ENCODE results near the gene HS6ST2.
A peak's percentile ranks its signal among the peaks of the same experiment; 100 is the strongest.

The HS6ST2 gene

DNA sequence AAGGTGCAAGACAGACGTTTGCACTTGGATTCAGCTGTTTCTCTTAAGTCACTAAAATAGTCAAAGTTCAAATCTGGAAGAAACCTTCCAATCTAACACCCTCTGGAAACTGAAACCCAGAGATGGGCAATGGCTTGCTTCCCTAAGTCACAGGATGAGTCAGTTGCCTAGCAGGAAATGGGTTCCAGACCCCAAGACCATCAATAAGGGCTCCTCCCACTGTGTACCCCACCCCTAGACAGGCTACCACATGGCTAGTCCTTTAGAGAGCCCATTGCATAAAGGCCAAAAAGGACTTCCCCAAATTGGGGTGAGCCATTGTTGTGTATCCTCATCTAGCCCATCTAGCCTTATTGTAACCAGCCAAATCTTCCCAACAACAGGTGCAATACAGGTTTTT lies 216.2 kb downstream of the HS6ST2 start:
- Histone ChIP-seq H3K23ac (ENCODE audit: low read depth, low read length, poor library complexity) (no peak overlapping the region), H3K4me1 (ENCODE audit: control insufficient read depth in 2 of 2, insufficient read depth in 1 of 2, low read depth in 1 of 2, low read length in 2 of 2) (peaks cover 5 to 22% of the 10 kb centered on the region in 2 donors), H2BK120ac (ENCODE audit: low read depth, low read length) (no peak overlapping the region), H2AFZ (ENCODE audit: low read length) (no peak overlapping the region), H3K18ac (ENCODE audit: low read length) (no peak overlapping the region), H2BK5ac (ENCODE audit: low read length) (no peak overlapping the region), H3K36me3 (replicated peaks in 1 of 2; ENCODE audit: control insufficient read depth in 2 of 2, insufficient read depth in 2 of 2, low read length in 2 of 2) (no peaks in the 10 kb centered on the region), H3K27ac (replicated peaks; ENCODE audit: low read length) (no peak overlapping the region), H2AK5ac (ENCODE audit: low read depth, low read length) (no peak overlapping the region), H4K91ac (ENCODE audit: low read depth, low read length, poor library complexity) (no peak overlapping the region), H3K9me3 (replicated peaks in 1 of 2; ENCODE audit: control insufficient read depth in 2 of 2, insufficient read depth in 1 of 2, low read depth in 1 of 2, low read length in 2 of 2) (no peaks in the 10 kb centered on the region), H3K4ac (ENCODE audit: low read length) (no peak overlapping the region), H4K8ac (ENCODE audit: low read depth, low read length) (no peak overlapping the region), H3K14ac (ENCODE audit: low read length) (no peak overlapping the region), H3K9ac (ENCODE audit: low read depth, low read length, poor library complexity) (no peak overlapping the region), H3K79me1 (ENCODE audit: low read depth, low read length) (peaks cover under 1% of the 10 kb centered on the region), H3K4me3 (ENCODE audit: low read length in 2 of 2) (no peak overlapping the region), H2BK15ac (ENCODE audit: low read length) (no peak overlapping the region), H2BK12ac (ENCODE audit: low read length) (no peak overlapping the region), H3K4me2 (ENCODE audit: insufficient read depth, low read length, poor library complexity, severe bottlenecking) (no peak overlapping the region), H3K27me3 (ENCODE audit: control insufficient read depth in 3 of 3, insufficient read depth in 3 of 3, low read depth in 1 of 3, low read length in 3 of 3) (no peaks in the 10 kb centered on the region)
- WGBS, 2 donors (ENCODE audit: extremely low coverage in 2 of 2, insufficient read length in 2 of 2, insufficient replicate concordance in 1 of 2), result no CpG with 5 or more reads among the region's 1 CpG
- DNase-seq (ENCODE audit: low spot score), result no peak

DNA sequence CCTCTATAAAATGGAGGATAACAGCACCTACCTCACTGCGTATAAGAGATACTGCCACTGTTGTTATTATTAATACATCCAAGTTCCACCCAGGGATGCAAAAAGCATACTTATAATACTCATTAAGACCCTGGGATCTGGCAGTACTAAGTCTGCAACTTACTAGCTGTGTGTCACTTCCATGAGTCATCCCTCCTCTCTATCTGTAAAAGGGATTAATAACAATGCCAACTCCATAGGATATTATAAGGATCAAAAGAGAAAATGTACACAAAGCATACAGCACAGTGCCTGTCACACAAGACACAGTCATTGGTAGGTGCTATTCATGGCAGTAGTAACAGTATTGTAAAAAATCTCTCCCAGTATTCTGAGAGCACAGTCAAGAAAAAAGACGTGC lies 216.7 kb downstream of the HS6ST2 start:
- Histone ChIP-seq H3K9me3 (replicated peaks in 1 of 2; ENCODE audit: control insufficient read depth in 2 of 2, insufficient read depth in 1 of 2, low read depth in 1 of 2, low read length in 2 of 2) (no peaks in the 10 kb centered on the region), H2BK12ac (ENCODE audit: low read length) (no peak overlapping the region), H2BK5ac (ENCODE audit: low read length) (no peak overlapping the region), H3K36me3 (replicated peaks in 1 of 2; ENCODE audit: control insufficient read depth in 2 of 2, insufficient read depth in 2 of 2, low read length in 2 of 2) (no peaks in the 10 kb centered on the region), H4K8ac (ENCODE audit: low read depth, low read length) (no peak overlapping the region), H3K4ac (ENCODE audit: low read length) (no peak overlapping the region), H3K27ac (replicated peaks; ENCODE audit: low read length) (peak overlapping the region; percentile 53), H3K18ac (ENCODE audit: low read length) (no peak overlapping the region), H3K4me2 (ENCODE audit: insufficient read depth, low read length, poor library complexity, severe bottlenecking) (no peak overlapping the region), H3K79me1 (ENCODE audit: low read depth, low read length) (peaks cover 2% of the 10 kb centered on the region), H3K27me3 (ENCODE audit: control insufficient read depth in 3 of 3, insufficient read depth in 3 of 3, low read depth in 1 of 3, low read length in 3 of 3) (no peaks in the 10 kb centered on the region), H2AFZ (ENCODE audit: low read length) (no peak overlapping the region), H3K9ac (ENCODE audit: low read depth, low read length, poor library complexity) (no peak overlapping the region), H3K4me3 (ENCODE audit: low read length in 2 of 2) (no peak overlapping the region), H3K4me1 (ENCODE audit: control insufficient read depth in 2 of 2, insufficient read depth in 1 of 2, low read depth in 1 of 2, low read length in 2 of 2) (peaks cover 5 to 24% of the 10 kb centered on the region in 2 donors), H3K14ac (ENCODE audit: low read length) (no peak overlapping the region), H3K23ac (ENCODE audit: low read depth, low read length, poor library complexity) (no peak overlapping the region), H4K91ac (ENCODE audit: low read depth, low read length, poor library complexity) (no peak overlapping the region), H2BK15ac (ENCODE audit: low read length) (no peak overlapping the region), H2BK120ac (ENCODE audit: low read depth, low read length) (no peak overlapping the region), H2AK5ac (ENCODE audit: low read depth, low read length) (no peak overlapping the region)
- WGBS, 2 donors (ENCODE audit: extremely low coverage in 2 of 2, insufficient read length in 2 of 2, insufficient replicate concordance in 1 of 2), result no CpG with 5 or more reads among the region's 2 CpGs
- DNase-seq (ENCODE audit: low spot score), result no peak

DNA sequence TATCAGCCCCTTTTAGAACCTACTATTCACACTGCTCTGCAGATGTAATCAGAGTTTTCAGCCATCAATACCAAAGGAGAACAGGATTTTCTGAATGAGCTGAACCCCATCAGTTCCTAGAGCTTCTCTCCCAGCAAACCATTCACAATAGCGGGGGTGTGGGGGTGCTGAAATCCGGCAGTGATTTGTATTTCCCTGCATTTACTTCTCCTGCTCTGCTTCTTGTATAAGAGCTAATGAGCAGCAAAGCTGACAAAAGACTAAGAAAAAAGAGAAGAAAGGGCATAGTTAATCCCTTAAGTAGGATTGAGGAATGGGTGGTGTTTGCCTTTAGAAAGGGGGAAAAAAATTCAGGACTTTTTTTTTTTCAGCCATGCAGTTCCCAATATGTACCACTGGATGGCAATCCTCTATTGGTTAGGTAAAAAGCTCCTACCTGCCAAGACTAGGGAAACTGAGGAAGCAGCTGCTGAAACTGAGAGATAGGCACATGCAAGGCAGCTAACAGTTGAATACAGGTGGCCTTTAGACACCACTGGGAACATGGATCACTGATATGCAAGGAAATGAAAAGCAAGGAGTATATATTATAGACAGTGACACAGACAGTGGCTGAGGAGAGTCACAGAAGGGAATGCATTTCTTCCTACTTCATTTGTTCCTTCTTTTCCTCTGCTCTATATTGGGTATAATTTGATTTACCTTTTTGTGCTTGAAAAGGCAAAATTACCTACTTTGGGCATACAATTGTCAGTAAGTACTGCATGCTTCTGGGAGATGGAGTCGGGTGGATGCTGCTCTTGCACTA lies 217.9 kb downstream of the HS6ST2 start:
- no peak overlapping the region for H4K91ac ChIP-seq (ENCODE audit: low read depth, low read length, poor library complexity)
- H3K9ac ChIP-seq (ENCODE audit: low read depth, low read length, poor library complexity), result no peak overlapping the region
- H3K27me3 ChIP-seq (ENCODE audit: control insufficient read depth in 3 of 3, insufficient read depth in 3 of 3, low read depth in 1 of 3, low read length in 3 of 3), result no peaks in the 10 kb centered on the region
- H2AFZ ChIP-seq (ENCODE audit: low read length), result no peak overlapping the region
- no peak overlapping the region for H2BK120ac ChIP-seq (ENCODE audit: low read depth, low read length)
- no peak overlapping the region for H3K4me3 ChIP-seq (ENCODE audit: low read length in 2 of 2)
- H3K18ac ChIP-seq (ENCODE audit: low read length), result no peak overlapping the region
- no peak overlapping the region for H3K4ac ChIP-seq (ENCODE audit: low read length)
- H3K4me2 ChIP-seq (ENCODE audit: insufficient read depth, low read length, poor library complexity, severe bottlenecking), result no peak overlapping the region
- no peak overlapping the region for H4K8ac ChIP-seq (ENCODE audit: low read depth, low read length)
- H3K14ac ChIP-seq (ENCODE audit: low read length), result no peak overlapping the region
- H3K79me1 ChIP-seq (ENCODE audit: low read depth, low read length), result peaks cover 2% of the 10 kb centered on the region
- H2BK15ac ChIP-seq (ENCODE audit: low read length), result no peak overlapping the region
- H2BK5ac ChIP-seq (ENCODE audit: low read length), result no peak overlapping the region
- no peaks in the 10 kb centered on the region for H3K36me3 ChIP-seq (replicated peaks in 1 of 2; ENCODE audit: control insufficient read depth in 2 of 2, insufficient read depth in 2 of 2, low read length in 2 of 2)
- peak overlapping the region; percentile 53 for H3K27ac ChIP-seq (replicated peaks; ENCODE audit: low read length)
- no peak overlapping the region for H2AK5ac ChIP-seq (ENCODE audit: low read depth, low read length)
- no peak overlapping the region for H2BK12ac ChIP-seq (ENCODE audit: low read length)
- no peaks in the 10 kb centered on the region for H3K9me3 ChIP-seq (replicated peaks in 1 of 2; ENCODE audit: control insufficient read depth in 2 of 2, insufficient read depth in 1 of 2, low read depth in 1 of 2, low read length in 2 of 2)
- H3K4me1 ChIP-seq (ENCODE audit: control insufficient read depth in 2 of 2, insufficient read depth in 1 of 2, low read depth in 1 of 2, low read length in 2 of 2), result peaks cover 5 to 24% of the 10 kb centered on the region in 2 donors
- WGBS, 2 donors (ENCODE audit: extremely low coverage in 2 of 2, insufficient read length in 2 of 2, insufficient replicate concordance in 1 of 2), result no CpG with 5 or more reads among the region's 3 CpGs
- peak; percentile 74 for DNase-seq (ENCODE audit: low spot score)
- no peak overlapping the region for H3K23ac ChIP-seq (ENCODE audit: low read depth, low read length, poor library complexity)

DNA sequence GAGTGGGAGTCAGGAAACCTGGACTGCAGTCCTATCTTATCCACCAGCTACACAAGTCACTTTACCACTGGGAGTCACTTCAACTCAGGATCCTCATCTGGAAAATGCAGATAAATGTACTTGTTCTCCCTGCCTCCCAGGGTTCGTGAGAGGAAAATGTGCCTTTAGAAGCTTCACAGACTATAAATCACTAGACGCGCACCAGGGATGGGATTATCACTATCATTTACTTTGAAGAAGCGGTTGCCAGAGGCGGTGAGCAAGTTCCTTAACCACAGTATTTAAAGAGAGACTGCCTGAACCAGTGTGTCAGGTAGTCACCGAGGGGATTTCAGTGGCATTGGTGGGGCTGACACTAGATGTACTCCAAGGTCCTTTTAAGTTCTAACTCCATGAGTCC lies 219.5 kb downstream of the HS6ST2 start:
- no peaks in the 10 kb centered on the region for H3K27me3 ChIP-seq (ENCODE audit: control insufficient read depth in 3 of 3, insufficient read depth in 3 of 3, low read depth in 1 of 3, low read length in 3 of 3)
- no peak overlapping the region for H2BK12ac ChIP-seq (ENCODE audit: low read length)
- no peak overlapping the region for H2AFZ ChIP-seq (ENCODE audit: low read length)
- H3K18ac ChIP-seq (ENCODE audit: low read length), result no peak overlapping the region
- no peak overlapping the region for H3K14ac ChIP-seq (ENCODE audit: low read length)
- H2BK5ac ChIP-seq (ENCODE audit: low read length), result no peak overlapping the region
- H3K9me3 ChIP-seq (replicated peaks in 1 of 2; ENCODE audit: control insufficient read depth in 2 of 2, insufficient read depth in 1 of 2, low read depth in 1 of 2, low read length in 2 of 2), result no peaks in the 10 kb centered on the region
- no peak overlapping the region for H4K91ac ChIP-seq (ENCODE audit: low read depth, low read length, poor library complexity)
- H3K36me3 ChIP-seq (replicated peaks in 1 of 2; ENCODE audit: control insufficient read depth in 2 of 2, insufficient read depth in 2 of 2, low read length in 2 of 2), result no peaks in the 10 kb centered on the region
- DNase-seq (ENCODE audit: low spot score), result no peak
- H3K27ac ChIP-seq (replicated peaks; ENCODE audit: low read length), result no peak overlapping the region
- no peak overlapping the region for H2BK120ac ChIP-seq (ENCODE audit: low read depth, low read length)
- no peak overlapping the region for H3K4me2 ChIP-seq (ENCODE audit: insufficient read depth, low read length, poor library complexity, severe bottlenecking)
- no peak overlapping the region for H3K9ac ChIP-seq (ENCODE audit: low read depth, low read length, poor library complexity)
- no peak overlapping the region for H4K8ac ChIP-seq (ENCODE audit: low read depth, low read length)
- H3K4me3 ChIP-seq (ENCODE audit: low read length in 2 of 2), result no peak overlapping the region
- no CpG with 5 or more reads among the region's 6 CpGs for WGBS, 2 donors (ENCODE audit: extremely low coverage in 2 of 2, insufficient read length in 2 of 2, insufficient replicate concordance in 1 of 2)
- peaks cover 5 to 29% of the 10 kb centered on the region in 2 donors for H3K4me1 ChIP-seq (ENCODE audit: control insufficient read depth in 2 of 2, insufficient read depth in 1 of 2, low read depth in 1 of 2, low read length in 2 of 2)
- no peak overlapping the region for H3K4ac ChIP-seq (ENCODE audit: low read length)
- peaks cover 2% of the 10 kb centered on the region for H3K79me1 ChIP-seq (ENCODE audit: low read depth, low read length)
- no peak overlapping the region for H2BK15ac ChIP-seq (ENCODE audit: low read length)
- no peak overlapping the region for H3K23ac ChIP-seq (ENCODE audit: low read depth, low read length, poor library complexity)
- H2AK5ac ChIP-seq (ENCODE audit: low read depth, low read length), result no peak overlapping the region

All from neuronal stem cell (in vitro differentiated cells).